22Rv1 (cell line): ENCODE data around the gene RPS6KC1.

Experiments used
- ZFX ChIP-seq: fragments of 450-650 bp; IDR thresholded peaks from 2 replicates; pipeline ENCODE4 v1.6.1; 2017; ENCODE audit warnings: antibody characterized with exemption, borderline replicate concordance
- TF ChIP-seq, protein P1 (sequence below): fragments of 450-650 bp; IDR thresholded peaks from 2 replicates; pipeline ENCODE4 v1.5.1; 2017; ENCODE audit warnings: mild to moderate bottlenecking

GRCh38 chr1:213287987-213288386, 236.9 kb downstream of the RPS6KC1 start:
- TF ChIP-seq, protein P1, sequence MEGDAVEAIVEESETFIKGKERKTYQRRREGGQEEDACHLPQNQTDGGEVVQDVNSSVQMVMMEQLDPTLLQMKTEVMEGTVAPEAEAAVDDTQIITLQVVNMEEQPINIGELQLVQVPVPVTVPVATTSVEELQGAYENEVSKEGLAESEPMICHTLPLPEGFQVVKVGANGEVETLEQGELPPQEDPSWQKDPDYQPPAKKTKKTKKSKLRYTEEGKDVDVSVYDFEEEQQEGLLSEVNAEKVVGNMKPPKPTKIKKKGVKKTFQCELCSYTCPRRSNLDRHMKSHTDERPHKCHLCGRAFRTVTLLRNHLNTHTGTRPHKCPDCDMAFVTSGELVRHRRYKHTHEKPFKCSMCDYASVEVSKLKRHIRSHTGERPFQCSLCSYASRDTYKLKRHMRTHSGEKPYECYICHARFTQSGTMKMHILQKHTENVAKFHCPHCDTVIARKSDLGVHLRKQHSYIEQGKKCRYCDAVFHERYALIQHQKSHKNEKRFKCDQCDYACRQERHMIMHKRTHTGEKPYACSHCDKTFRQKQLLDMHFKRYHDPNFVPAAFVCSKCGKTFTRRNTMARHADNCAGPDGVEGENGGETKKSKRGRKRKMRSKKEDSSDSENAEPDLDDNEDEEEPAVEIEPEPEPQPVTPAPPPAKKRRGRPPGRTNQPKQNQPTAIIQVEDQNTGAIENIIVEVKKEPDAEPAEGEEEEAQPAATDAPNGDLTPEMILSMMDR: no peak
- no peak for TF ChIP-seq ZFX
